ENCODE measurements around the gene CTNNA2. TPM values are rescaled to one million over a fixed set of nuclear protein-coding genes. Genes with fewer than 3 reads are reported as not detected.

Gene CTNNA2
- total RNA-seq, 1 experiment from 2014 or later = 5.5 TPM

DNA sequence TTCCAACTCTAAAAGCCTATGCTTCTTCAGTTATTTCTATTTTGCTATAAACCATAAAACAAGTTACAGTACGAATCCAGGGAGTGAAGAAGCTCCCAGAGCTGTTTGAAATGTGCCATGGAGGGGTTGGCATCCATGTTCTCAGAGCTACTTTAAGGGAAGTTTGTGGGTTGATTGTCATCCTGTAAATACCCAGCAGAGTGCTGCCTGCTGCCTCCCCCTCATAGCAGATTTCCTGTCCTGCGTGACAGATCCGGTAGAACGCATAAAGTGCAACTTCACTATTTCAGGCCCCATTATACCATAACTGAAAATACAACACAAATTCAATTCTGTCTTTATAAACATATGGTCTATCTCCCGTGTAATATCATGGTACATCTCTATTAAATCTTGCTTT lies 114.4 kb downstream of the CTNNA2 start:
- Histone ChIP-seq H2BK20ac (ENCODE audit: low read depth, low read length, poor library complexity, severe bottlenecking) (no peak overlapping the region), H4K91ac (ENCODE audit: insufficient read length, low read depth, low read length) (no peak overlapping the region), H2AFZ (ENCODE audit: low read length) (no peak overlapping the region), H3K4ac (ENCODE audit: low read depth, low read length) (no peak overlapping the region), H2BK12ac (ENCODE audit: insufficient read length, low read depth, low read length) (no peak overlapping the region), H2BK15ac (ENCODE audit: low read depth, low read length) (no peak overlapping the region), H3K27ac (ENCODE audit: insufficient read length, low read depth, low read length) (no peak overlapping the region), H3K79me2 (ENCODE audit: insufficient read depth, low read length) (no peaks in the 10 kb centered on the region), H3K23ac (ENCODE audit: insufficient read length, low read depth, low read length) (no peak overlapping the region), H3K9me3 (ENCODE audit: control insufficient read depth, low read depth, low read length) (no peaks in the 10 kb centered on the region), H3K56ac (ENCODE audit: insufficient read length, low read depth, low read length) (no peak overlapping the region), H2BK120ac (ENCODE audit: low read depth, low read length, poor library complexity, severe bottlenecking) (no peak overlapping the region), H3K14ac (ENCODE audit: insufficient read depth, low read length) (no peak overlapping the region), H3K18ac (ENCODE audit: insufficient read length, low read depth, low read length) (no peak overlapping the region), H3K4me1 (ENCODE audit: insufficient read depth, low read length) (no peaks in the 10 kb centered on the region), H4K20me1 (ENCODE audit: control insufficient read depth, insufficient read depth, insufficient read length) (no peaks in the 10 kb centered on the region), H2BK5ac (ENCODE audit: insufficient read length, low read length) (no peak overlapping the region), H3K4me2 (ENCODE audit: insufficient read depth, insufficient read length, low read length) (no peak overlapping the region), H4K5ac (ENCODE audit: insufficient read length, low read depth, low read length) (no peak overlapping the region), H2AK5ac (ENCODE audit: insufficient read length, low read length) (no peak overlapping the region), H3K23me2 (ENCODE audit: insufficient read length, low read depth, low read length, poor library complexity, severe bottlenecking) (no peaks in the 10 kb centered on the region), H3K27me3 (ENCODE audit: insufficient read depth, low read length) (no peaks in the 10 kb centered on the region), H3T11ph (ENCODE audit: low read length) (no peak overlapping the region), H4K8ac (replicated peaks; ENCODE audit: insufficient read length, low read depth, low read length) (no peak overlapping the region), H3K9ac (ENCODE audit: extremely low read depth, insufficient read length, low read length) (no peak overlapping the region), H3K79me1 (ENCODE audit: insufficient read depth, low read depth, low read length, poor library complexity, severe bottlenecking) (no peaks in the 10 kb centered on the region)
- Mint-ChIP-seq H3K27me3 (ENCODE audit: low read depth) (no peaks in the 10 kb centered on the region), H3K36me3 (ENCODE audit: insufficient read depth in 1 of 3, low read depth in 3 of 3) (no peaks in the 10 kb centered on the region), H3K27ac (no peak overlapping the region), H3K9me3 (no peaks in the 10 kb centered on the region; a peak in 1 of 5 replicates), H3K4me1 (peaks cover 9 to 11% of the 10 kb centered on the region in 2 experiments), H3K4me3 (no peak overlapping the region)
- no peak for DNase-seq
- TF ChIP-seq, protein P1, sequence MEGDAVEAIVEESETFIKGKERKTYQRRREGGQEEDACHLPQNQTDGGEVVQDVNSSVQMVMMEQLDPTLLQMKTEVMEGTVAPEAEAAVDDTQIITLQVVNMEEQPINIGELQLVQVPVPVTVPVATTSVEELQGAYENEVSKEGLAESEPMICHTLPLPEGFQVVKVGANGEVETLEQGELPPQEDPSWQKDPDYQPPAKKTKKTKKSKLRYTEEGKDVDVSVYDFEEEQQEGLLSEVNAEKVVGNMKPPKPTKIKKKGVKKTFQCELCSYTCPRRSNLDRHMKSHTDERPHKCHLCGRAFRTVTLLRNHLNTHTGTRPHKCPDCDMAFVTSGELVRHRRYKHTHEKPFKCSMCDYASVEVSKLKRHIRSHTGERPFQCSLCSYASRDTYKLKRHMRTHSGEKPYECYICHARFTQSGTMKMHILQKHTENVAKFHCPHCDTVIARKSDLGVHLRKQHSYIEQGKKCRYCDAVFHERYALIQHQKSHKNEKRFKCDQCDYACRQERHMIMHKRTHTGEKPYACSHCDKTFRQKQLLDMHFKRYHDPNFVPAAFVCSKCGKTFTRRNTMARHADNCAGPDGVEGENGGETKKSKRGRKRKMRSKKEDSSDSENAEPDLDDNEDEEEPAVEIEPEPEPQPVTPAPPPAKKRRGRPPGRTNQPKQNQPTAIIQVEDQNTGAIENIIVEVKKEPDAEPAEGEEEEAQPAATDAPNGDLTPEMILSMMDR (conservative IDR thresholded peaks at IDR 0.05) = no peak
- no CpG with 5 or more reads among the region's 5 CpGs for WGBS (ENCODE audit: extremely low coverage, insufficient read length, low lambda C conversion rate)

Data from H9 (cell line).